Parathyroid adenoma (tissue), 2 donors: ENCODE measurements around the gene LRP11.

ENCODE experiments used
- H2AFZ ChIP-seq: fragments of 300-600 bp; sonication (generic); one replicate; pipeline ENCODE4 v1.7.0; 2017; ENCODE audit warnings: antibody characterized with exemption, mild to moderate bottlenecking
- H3K27ac ChIP-seq: fragments of 300-600 bp; sonication (generic); one replicate; pipeline ENCODE4 v1.7.0; 2017
- H3K27me3 ChIP-seq: fragments of 300-600 bp; sonication (generic); one replicate; pipeline ENCODE4 v1.7.0; 2017; ENCODE audit warnings: low read length; ENCODE audit not compliant: control insufficient read depth, insufficient read depth
- H3K36me3 ChIP-seq: fragments of 300-600 bp; sonication (generic); one replicate; pipeline ENCODE4 v1.7.0; 2017; ENCODE audit warnings: low read length; ENCODE audit not compliant: control insufficient read depth, insufficient read depth
- H3K4me1 ChIP-seq: fragments of 300-600 bp; sonication (generic); one replicate; pipeline ENCODE4 v1.7.0; 2017; ENCODE audit warnings: control low read depth
- H3K4me2 ChIP-seq: fragments of 300-600 bp; sonication (generic); one replicate; pipeline ENCODE4 v1.7.0; 2017; ENCODE audit warnings: low read length
- H3K4me3 ChIP-seq: fragments of 300-600 bp; sonication (generic); one replicate; pipeline ENCODE4 v1.7.0; 2017; ENCODE audit warnings: low read depth, low read length
- H3K79me2 ChIP-seq: fragments of 300-600 bp; sonication (generic); one replicate; pipeline ENCODE4 v1.7.0; 2017; ENCODE audit warnings: control low read depth
- H3K9ac ChIP-seq: fragments of 300-600 bp; sonication (generic); one replicate; pipeline ENCODE4 v1.7.0; 2017; ENCODE audit warnings: mild to moderate bottlenecking
- H3K9me3 ChIP-seq: fragments of 300-600 bp; sonication (generic); one replicate; pipeline ENCODE4 v1.7.0; 2017; ENCODE audit warnings: low read length; ENCODE audit not compliant: control insufficient read depth
- TF ChIP-seq, protein P1 (sequence below): fragments of 300-600 bp; sonication (generic); IDR thresholded peaks from one replicate; pipeline ENCODE4 v1.7.0; 2017; ENCODE audit warnings: antibody characterized with exemption, mild to moderate bottlenecking
- donor health status: primary hyperparathyroidism.

The LRP11 gene

DNA sequence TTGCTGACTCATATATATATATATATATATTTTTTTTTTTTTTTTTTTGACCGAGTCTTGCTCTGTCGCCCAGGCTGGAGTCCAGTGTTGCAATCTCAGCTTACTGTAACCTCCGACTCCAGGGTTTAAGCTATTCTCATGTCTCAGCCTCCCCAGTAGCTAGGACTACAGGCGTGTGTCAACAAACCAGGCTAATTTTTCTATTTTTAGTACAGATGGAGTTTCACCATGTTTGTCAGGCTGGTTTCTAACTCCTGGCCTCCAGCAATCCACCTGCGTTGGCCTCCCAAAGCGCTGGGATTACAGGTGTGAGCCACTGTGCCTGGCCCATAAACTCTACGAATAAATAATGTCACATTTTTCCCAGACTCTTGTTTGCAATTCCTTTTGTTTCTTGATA lies 4.8 kb downstream of the LRP11 start:
- Histone ChIP-seq H3K9me3 (no peaks in the 10 kb centered on the region), H2AFZ (no peak overlapping the region), H3K36me3 (no peaks in the 10 kb centered on the region), H3K9ac (no peak overlapping the region), H3K4me1 (peaks cover 54% of the 10 kb centered on the region), H3K27me3 (no peaks in the 10 kb centered on the region), H3K4me3 (no peak overlapping the region), H3K27ac (peak overlapping the region; percentile 91), H3K4me2 (no peak overlapping the region), H3K79me2 (peaks cover 34% of the 10 kb centered on the region)
- TF ChIP-seq, protein P1, sequence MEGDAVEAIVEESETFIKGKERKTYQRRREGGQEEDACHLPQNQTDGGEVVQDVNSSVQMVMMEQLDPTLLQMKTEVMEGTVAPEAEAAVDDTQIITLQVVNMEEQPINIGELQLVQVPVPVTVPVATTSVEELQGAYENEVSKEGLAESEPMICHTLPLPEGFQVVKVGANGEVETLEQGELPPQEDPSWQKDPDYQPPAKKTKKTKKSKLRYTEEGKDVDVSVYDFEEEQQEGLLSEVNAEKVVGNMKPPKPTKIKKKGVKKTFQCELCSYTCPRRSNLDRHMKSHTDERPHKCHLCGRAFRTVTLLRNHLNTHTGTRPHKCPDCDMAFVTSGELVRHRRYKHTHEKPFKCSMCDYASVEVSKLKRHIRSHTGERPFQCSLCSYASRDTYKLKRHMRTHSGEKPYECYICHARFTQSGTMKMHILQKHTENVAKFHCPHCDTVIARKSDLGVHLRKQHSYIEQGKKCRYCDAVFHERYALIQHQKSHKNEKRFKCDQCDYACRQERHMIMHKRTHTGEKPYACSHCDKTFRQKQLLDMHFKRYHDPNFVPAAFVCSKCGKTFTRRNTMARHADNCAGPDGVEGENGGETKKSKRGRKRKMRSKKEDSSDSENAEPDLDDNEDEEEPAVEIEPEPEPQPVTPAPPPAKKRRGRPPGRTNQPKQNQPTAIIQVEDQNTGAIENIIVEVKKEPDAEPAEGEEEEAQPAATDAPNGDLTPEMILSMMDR, result no peak

DNA sequence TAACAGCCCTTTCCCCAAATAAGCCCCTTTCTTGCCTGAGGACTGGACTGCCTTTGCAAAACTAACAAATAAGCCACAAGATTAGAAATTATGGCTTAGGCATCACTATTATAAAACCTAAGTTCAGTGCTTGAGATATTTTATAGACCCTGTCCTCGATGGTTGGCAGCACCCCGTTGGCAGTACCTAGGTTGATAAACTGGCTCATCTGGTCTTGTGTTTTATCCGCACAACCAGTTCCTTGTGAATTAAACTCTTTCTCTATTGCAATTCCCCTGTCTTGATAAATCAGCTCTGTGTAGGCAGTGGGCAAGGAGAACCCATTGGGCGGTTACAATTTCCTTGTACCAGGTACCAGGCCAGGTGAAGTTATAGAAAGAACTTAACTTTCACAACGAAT lies 6.6 kb downstream of the LRP11 start:
- peak overlapping the region; percentile 47 for H3K27ac ChIP-seq
- no peak overlapping the region for H2AFZ ChIP-seq
- H3K4me3 ChIP-seq, result no peak overlapping the region
- no peaks in the 10 kb centered on the region for H3K36me3 ChIP-seq
- no peaks in the 10 kb centered on the region for H3K27me3 ChIP-seq
- TF ChIP-seq, protein P1, result no peak
- H3K4me1 ChIP-seq, result peaks cover 54% of the 10 kb centered on the region
- no peaks in the 10 kb centered on the region for H3K9me3 ChIP-seq
- peaks cover 37% of the 10 kb centered on the region for H3K79me2 ChIP-seq
- H3K4me2 ChIP-seq, result no peak overlapping the region
- H3K9ac ChIP-seq, result no peak overlapping the region

DNA sequence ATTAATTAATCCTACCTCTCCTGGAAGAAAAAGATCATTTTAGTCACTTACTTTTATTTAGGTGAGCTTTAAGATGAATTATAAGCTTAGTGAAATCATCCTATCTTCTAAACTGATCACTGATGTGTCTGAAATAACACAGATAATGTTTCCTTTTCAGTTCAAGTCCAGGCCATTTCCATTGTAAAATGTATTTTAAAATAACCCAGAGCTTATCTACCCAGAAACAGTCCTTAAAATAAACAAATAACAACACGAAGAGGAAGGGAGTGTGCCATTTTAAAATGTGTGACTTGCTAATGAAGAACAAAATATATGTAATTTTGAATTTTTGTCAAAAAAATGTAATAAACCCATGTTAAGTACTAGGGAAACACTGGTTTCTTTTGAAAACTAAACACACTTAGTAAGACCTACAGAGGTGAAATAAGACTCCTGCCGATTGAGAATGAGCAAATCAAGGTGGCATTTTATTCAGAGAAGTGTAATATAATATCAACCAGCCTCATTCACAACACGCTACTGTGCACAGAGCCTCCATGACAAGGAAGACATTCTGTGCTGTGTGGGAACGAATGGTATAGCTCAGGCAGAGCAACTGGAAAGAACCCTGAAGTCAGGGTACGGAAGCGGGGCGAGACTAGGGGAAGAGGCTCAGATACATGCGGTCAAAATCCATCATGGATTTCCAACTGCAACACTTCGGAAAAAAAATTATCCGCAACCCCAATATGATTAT lies 7.7 kb downstream of the LRP11 start:
- H3K9ac ChIP-seq, result no peak overlapping the region
- H3K4me3 ChIP-seq, result no peak overlapping the region
- no peak overlapping the region for H3K4me2 ChIP-seq
- no peak overlapping the region for H2AFZ ChIP-seq
- H3K27ac ChIP-seq, result peak overlapping the region; percentile 47
- peaks cover 49% of the 10 kb centered on the region for H3K4me1 ChIP-seq
- TF ChIP-seq, protein P1, result no peak
- H3K9me3 ChIP-seq, result no peaks in the 10 kb centered on the region
- H3K27me3 ChIP-seq, result no peaks in the 10 kb centered on the region
- H3K36me3 ChIP-seq, result no peaks in the 10 kb centered on the region
- H3K79me2 ChIP-seq, result peaks cover 36% of the 10 kb centered on the region

DNA sequence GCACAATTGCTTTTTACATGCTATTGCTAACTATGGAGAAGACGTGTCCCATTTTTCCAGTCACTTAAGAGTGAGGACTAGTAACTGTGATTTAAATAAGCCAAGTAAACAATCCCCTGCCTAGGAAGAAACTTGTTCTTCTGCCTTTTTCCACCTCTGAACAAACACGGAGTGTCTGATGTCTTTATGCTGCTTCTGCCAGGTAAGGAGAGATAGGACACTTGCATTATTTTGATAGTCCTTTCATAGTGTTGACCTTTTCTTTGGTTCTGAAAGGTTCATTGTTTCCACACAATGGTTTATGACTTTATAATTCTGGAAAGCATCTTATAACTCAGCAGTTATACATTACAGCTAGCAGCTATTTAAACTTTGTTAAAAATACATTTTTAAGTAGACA lies 8.4 kb downstream of the LRP11 start:
- Histone ChIP-seq H3K9me3 (no peaks in the 10 kb centered on the region), H3K4me3 (no peak overlapping the region), H3K36me3 (no peaks in the 10 kb centered on the region), H3K4me2 (no peak overlapping the region), H3K27ac (peak overlapping the region; percentile 47), H3K79me2 (peaks cover 43% of the 10 kb centered on the region), H3K4me1 (peaks cover 45% of the 10 kb centered on the region), H2AFZ (no peak overlapping the region), H3K9ac (no peak overlapping the region), H3K27me3 (no peaks in the 10 kb centered on the region)
- TF ChIP-seq, protein P1, result no peak

DNA sequence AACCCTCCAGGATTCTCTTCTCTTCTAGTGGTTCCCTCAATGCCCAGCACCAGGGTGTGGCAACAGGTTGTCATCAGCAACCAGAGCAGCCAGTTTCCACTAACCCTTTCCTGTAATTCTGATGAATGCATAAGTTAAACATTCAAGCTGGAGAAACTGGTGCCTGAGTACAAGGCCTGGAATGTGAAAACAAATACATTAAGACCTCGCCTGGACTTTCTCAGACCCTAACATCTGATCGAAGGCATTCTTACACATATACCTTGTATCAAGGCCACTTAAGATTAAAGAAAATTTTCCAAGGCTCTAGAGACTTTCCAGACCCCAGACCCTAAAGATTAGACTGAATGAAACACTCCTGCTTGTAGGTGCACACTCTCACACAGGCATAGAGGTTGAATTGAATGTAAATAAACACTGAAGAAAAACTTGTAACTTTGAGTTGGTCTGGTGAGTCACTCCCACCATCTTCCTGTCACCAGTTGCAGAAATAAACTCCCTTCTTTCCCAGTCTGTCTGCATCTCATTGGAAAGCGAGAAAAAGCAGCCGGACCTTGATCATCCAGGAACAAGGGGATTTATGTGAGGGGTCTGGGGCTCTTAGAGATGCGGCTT lies 9.0 kb downstream of the LRP11 start:
- H3K4me3 ChIP-seq, result no peak overlapping the region
- H3K9ac ChIP-seq, result no peak overlapping the region
- TF ChIP-seq, protein P1, result no peak
- H2AFZ ChIP-seq, result no peak overlapping the region
- peak overlapping the region; percentile 47 for H3K27ac ChIP-seq
- H3K27me3 ChIP-seq, result no peaks in the 10 kb centered on the region
- peaks cover 39% of the 10 kb centered on the region for H3K4me1 ChIP-seq
- H3K9me3 ChIP-seq, result no peaks in the 10 kb centered on the region
- H3K36me3 ChIP-seq, result no peaks in the 10 kb centered on the region
- H3K4me2 ChIP-seq, result no peak overlapping the region
- peaks cover 45% of the 10 kb centered on the region for H3K79me2 ChIP-seq
